Measurements from ENCODE around the gene MYLK. TPM values are rescaled to one million over a fixed set of nuclear protein-coding genes. Genes with fewer than 3 reads are reported as not detected.
"Not testable (repeated sequence)": the region's sequence is repeated elsewhere in the genome, so short reads cannot be mapped to it uniquely, and the experiment has no call there.

MYLK gene
- total RNA-seq, 4 donors from 2014 or later, result 9.7 to 92.8 (median 32.5) TPM

GRCh38 chr3:123608263-123608937 lies 275.7 kb downstream of the MYLK start:
- 94 to 95% methylated on average over 3 of the region's 3 CpGs for WGBS, 2 donors
- no peak for DNase-seq (ENCODE audit: low spot score in 2 of 2)
- H3K4me3 ChIP-seq (ENCODE audit: low read depth, poor library complexity, severe bottlenecking), result no peak overlapping the region
- TF ChIP-seq CTCF (IDR thresholded peaks at IDR 0.05) (no peak), POLR2A (IDR thresholded peaks at IDR 0.05) (no peak)
- intact Hi-C loops (cut with DNase I; ENCODE audit: low total_unique reads), result no loop called here

DNA sequence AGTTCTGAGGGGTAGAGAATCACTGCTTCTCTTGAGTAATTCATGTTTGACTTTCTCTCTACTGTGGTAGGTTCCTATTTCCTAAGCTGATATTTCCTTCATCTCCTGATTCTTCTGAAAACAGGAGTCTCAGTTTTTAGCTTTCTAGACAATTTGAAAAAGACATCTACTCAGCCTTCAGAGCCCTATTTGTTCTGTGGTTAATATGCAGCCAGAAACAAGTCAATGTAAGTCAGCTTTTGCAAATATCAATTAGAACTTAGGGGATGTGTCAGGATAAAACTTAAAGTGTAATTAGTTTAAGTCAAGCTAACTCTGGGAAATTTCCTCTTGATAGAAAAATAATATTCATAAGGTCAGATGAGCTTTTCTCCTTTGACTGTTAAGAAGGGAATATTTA lies 277.6 kb downstream of the MYLK start:
- no peak for TF ChIP-seq POLR2A (IDR thresholded peaks at IDR 0.05)
- TF ChIP-seq CTCF (IDR thresholded peaks at IDR 0.05), result no peak
- DNase-seq (ENCODE audit: low spot score in 2 of 2), result no peak
- intact Hi-C loops (cut with DNase I; ENCODE audit: low total_unique reads), result no loop called here
- H3K4me3 ChIP-seq (ENCODE audit: low read depth, poor library complexity, severe bottlenecking), result no peak overlapping the region

- intact Hi-C loops (cut with DNase I; ENCODE audit: low total_unique reads), result no loop called here
- no peak for DNase-seq (ENCODE audit: low spot score in 2 of 2)
- no peak overlapping the region for H3K4me3 ChIP-seq (ENCODE audit: low read depth, poor library complexity, severe bottlenecking)
- no peak for TF ChIP-seq POLR2A (IDR thresholded peaks at IDR 0.05)
- TF ChIP-seq CTCF (IDR thresholded peaks at IDR 0.05), result no peak
- WGBS, 2 donors, result 93 to 94% methylated on average over 5 of the region's 5 CpGs
These were observed 278.3 kb downstream of the MYLK start for GRCh38 chr3:123605789-123606234.

GRCh38 chr3:123603153-123603552 lies 281.0 kb downstream of the MYLK start:
- not testable (repeated sequence) for DNase-seq (ENCODE audit: low spot score in 2 of 2); H3K4me3 ChIP-seq (ENCODE audit: low read depth, poor library complexity, severe bottlenecking)
- WGBS, 2 donors, result 43 to 96% methylated on average over 2 of the region's 2 CpGs

GRCh38 chr3:123602325-123602724 lies 281.8 kb downstream of the MYLK start:
- no peak overlapping the region for H3K4me3 ChIP-seq (ENCODE audit: low read depth, poor library complexity, severe bottlenecking)
- intact Hi-C loops (cut with DNase I; ENCODE audit: low total_unique reads), result no loop called here
- DNase-seq (ENCODE audit: low spot score in 2 of 2), result no peak
- WGBS, 2 donors, result 69 to 88% methylated on average over 1 of the region's 1 CpG
- TF ChIP-seq CTCF (IDR thresholded peaks at IDR 0.05) (no peak), POLR2A (IDR thresholded peaks at IDR 0.05) (no peak)

More at GRCh38 chr3:123603153-123603552, 281.0 kb downstream of the MYLK start:
- intact Hi-C loops (cut with DNase I; ENCODE audit: low total_unique reads), result not testable (repeated sequence)

DNA sequence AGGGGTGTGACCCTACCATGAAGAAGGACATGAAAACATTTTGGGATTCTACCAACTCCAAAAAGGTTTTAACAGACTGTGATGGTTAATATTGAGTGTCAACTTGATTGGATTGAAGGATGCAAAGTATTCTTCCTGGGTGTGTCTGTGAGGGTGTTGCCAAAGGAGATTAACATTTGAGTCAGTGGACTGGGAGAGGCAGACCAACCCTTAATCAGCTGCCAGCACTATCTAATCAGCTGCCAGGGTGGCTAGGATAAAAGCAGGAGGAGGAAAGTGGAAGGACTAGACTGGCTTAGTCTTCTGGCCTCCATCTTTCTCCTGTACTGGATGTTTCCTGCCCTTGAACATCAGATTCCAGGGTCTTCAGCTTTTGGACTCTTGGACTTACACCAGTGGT lies 283.3 kb downstream of the MYLK start:
- intact Hi-C loops (cut with DNase I; ENCODE audit: low total_unique reads); DNase-seq (ENCODE audit: low spot score in 2 of 2); H3K4me3 ChIP-seq (ENCODE audit: low read depth, poor library complexity, severe bottlenecking): not testable (repeated sequence)

DNA sequence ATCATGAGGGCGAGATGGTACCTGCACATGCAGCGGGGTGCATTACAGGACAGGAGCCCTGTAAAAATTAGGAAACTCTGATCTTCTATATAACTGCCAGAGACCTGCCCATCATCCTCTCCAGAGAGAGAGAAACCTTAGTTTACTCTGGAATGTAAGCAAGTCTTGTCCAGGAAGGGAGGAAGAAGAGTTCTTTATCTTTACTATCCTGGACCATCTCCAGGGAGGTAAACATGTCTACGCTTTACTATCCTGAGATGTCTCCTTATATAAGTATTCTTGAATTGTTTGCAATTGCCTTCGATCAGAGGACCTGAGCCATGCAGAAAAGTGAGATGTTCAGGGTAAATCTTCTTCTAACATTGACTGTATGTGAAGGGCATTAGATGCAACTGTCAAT lies 286.6 kb downstream of the MYLK start:
- DNase-seq (ENCODE audit: low spot score in 2 of 2), result no peak
- intact Hi-C loops (cut with DNase I; ENCODE audit: low total_unique reads), result no loop called here
- TF ChIP-seq POLR2A (IDR thresholded peaks at IDR 0.05) (no peak), CTCF (IDR thresholded peaks at IDR 0.05) (no peak)
- H3K4me3 ChIP-seq (ENCODE audit: low read depth, poor library complexity, severe bottlenecking), result no peak overlapping the region
- whole genome bisulfite sequencing, 2 donors, result 66 to 71% methylated on average over 4 of the region's 4 CpGs

Data from lower leg skin (tissue), 4 donors.